HL-60 (cell line): Measurements from ENCODE around the gene TMED10.

ENCODE experiments used
- DNase-seq, 2 experiments: peaks; one replicate each; pipeline ENCODE4 v3.0.0-alpha.2; 2010 to 2020; ENCODE audit warnings: low read depth in 1 of 2, low spot score in 1 of 2
- H3K27ac ChIP-seq: fragments of 250-450 bp; sonication (Bioruptor Pico); replicated peaks from 2 replicates; pipeline ENCODE4 v1.5.1; 2020; ENCODE audit warnings: mild to moderate bottlenecking, moderate library complexity
- H3K27me3 ChIP-seq: fragments of 250-450 bp; sonication (Bioruptor Pico); 2 replicates; pipeline ENCODE4 v1.5.1; 2021; ENCODE audit warnings: mild to moderate bottlenecking, moderate library complexity; ENCODE audit not compliant: insufficient read depth, poor library complexity, severe bottlenecking
- H3K4me3 ChIP-seq: replicated peaks from 2 replicates; pipeline ENCODE4 v1.5.1; 2011; ENCODE audit warnings: mild to moderate bottlenecking, control low read depth, low read length; ENCODE audit not compliant: insufficient read depth
- GABPA ChIP-seq: IDR thresholded peaks from 2 replicates; pipeline ENCODE4 v1.6.1; 2012; ENCODE audit warnings: low read depth
- POLR2AphosphoS5 ChIP-seq: IDR thresholded peaks from 2 replicates; pipeline ENCODE4 v1.6.1; 2012; ENCODE audit warnings: low read depth
- SPI1 ChIP-seq: IDR thresholded peaks from 2 replicates; pipeline ENCODE4 v1.6.1; 2012; ENCODE audit warnings: low read depth, mild to moderate bottlenecking, borderline replicate concordance
- TF ChIP-seq, protein P1 (sequence below): IDR thresholded peaks from one replicate; pipeline ENCODE4 v1.5.1; 2011; ENCODE audit warnings: low read length, control low read depth, inconsistent platforms; ENCODE audit not compliant: insufficient read depth
- TF ChIP-seq, protein P2 (sequence below): IDR thresholded peaks from 2 replicates; pipeline ENCODE4 v1.6.1; 2012; ENCODE audit warnings: low read depth; ENCODE audit not compliant: insufficient replicate concordance

The TMED10 gene

DNA sequence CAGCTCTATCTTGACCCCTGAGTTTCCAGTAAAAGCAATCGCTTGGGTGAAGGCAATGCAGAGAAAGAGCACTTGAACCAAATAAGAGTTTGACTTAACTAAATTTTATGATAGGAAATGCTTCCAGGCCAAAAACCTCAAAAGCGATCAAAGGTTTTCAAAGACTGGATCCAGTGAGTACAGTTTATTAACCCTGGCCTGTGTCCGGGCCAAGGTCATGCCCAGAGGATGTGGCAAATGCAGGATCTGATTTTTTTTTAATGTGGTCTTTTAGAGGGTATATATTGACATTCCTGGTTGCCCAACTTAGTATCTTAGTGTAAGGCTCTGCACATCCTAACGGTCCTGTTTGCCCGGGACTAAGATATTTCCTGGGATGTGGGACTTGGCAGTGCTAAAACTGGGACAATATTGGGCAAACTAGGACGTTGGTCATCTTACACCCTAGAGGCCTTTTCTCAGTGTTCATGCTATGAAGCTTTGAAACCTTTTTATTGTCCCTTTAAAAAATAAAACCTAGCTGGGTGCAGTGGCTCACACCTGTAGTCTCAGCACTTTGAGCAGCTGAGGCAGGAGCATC, 40.1 kb upstream of the TMED10 start:
- H3K27me3 ChIP-seq = no peaks in the 10 kb centered on the region
- DNase-seq = no peak
- TF ChIP-seq POLR2AphosphoS5 (no peak), SPI1 (no peak), GABPA (no peak)
- TF ChIP-seq, protein P1, sequence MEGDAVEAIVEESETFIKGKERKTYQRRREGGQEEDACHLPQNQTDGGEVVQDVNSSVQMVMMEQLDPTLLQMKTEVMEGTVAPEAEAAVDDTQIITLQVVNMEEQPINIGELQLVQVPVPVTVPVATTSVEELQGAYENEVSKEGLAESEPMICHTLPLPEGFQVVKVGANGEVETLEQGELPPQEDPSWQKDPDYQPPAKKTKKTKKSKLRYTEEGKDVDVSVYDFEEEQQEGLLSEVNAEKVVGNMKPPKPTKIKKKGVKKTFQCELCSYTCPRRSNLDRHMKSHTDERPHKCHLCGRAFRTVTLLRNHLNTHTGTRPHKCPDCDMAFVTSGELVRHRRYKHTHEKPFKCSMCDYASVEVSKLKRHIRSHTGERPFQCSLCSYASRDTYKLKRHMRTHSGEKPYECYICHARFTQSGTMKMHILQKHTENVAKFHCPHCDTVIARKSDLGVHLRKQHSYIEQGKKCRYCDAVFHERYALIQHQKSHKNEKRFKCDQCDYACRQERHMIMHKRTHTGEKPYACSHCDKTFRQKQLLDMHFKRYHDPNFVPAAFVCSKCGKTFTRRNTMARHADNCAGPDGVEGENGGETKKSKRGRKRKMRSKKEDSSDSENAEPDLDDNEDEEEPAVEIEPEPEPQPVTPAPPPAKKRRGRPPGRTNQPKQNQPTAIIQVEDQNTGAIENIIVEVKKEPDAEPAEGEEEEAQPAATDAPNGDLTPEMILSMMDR = no peak
- TF ChIP-seq, protein P2, sequence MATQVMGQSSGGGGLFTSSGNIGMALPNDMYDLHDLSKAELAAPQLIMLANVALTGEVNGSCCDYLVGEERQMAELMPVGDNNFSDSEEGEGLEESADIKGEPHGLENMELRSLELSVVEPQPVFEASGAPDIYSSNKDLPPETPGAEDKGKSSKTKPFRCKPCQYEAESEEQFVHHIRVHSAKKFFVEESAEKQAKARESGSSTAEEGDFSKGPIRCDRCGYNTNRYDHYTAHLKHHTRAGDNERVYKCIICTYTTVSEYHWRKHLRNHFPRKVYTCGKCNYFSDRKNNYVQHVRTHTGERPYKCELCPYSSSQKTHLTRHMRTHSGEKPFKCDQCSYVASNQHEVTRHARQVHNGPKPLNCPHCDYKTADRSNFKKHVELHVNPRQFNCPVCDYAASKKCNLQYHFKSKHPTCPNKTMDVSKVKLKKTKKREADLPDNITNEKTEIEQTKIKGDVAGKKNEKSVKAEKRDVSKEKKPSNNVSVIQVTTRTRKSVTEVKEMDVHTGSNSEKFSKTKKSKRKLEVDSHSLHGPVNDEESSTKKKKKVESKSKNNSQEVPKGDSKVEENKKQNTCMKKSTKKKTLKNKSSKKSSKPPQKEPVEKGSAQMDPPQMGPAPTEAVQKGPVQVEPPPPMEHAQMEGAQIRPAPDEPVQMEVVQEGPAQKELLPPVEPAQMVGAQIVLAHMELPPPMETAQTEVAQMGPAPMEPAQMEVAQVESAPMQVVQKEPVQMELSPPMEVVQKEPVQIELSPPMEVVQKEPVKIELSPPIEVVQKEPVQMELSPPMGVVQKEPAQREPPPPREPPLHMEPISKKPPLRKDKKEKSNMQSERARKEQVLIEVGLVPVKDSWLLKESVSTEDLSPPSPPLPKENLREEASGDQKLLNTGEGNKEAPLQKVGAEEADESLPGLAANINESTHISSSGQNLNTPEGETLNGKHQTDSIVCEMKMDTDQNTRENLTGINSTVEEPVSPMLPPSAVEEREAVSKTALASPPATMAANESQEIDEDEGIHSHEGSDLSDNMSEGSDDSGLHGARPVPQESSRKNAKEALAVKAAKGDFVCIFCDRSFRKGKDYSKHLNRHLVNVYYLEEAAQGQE = no peak
- no peak overlapping the region for H3K4me3 ChIP-seq
- no peak overlapping the region for H3K27ac ChIP-seq

DNA sequence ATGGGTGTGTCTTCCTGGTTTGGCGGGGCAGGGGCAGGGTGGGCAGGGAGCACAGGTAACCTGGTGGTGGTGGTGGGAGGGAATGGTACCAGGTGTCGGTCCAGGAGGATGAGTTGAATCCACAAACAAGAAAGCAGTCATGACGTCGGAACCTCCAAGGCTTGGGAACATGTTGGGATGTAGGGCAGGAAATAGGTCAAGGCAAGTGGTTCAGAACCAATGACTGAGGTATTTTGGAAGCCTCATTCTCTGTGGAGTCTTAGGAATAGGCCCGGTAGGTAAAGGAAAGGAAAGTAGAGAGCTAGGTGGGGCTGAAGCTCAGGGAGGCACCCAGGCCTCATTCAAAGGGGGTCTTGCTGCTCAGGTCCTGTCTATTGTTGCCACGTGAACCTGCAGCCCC, 39.1 kb upstream of the TMED10 start:
- Histone ChIP-seq H3K4me3 (no peak overlapping the region), H3K27ac (no peak overlapping the region), H3K27me3 (no peaks in the 10 kb centered on the region)
- no peak for DNase-seq
- TF ChIP-seq POLR2AphosphoS5 (no peak), SPI1 (no peak), GABPA (no peak)
- TF ChIP-seq, protein P1 = no peak
- TF ChIP-seq, protein P2 = no peak

DNA sequence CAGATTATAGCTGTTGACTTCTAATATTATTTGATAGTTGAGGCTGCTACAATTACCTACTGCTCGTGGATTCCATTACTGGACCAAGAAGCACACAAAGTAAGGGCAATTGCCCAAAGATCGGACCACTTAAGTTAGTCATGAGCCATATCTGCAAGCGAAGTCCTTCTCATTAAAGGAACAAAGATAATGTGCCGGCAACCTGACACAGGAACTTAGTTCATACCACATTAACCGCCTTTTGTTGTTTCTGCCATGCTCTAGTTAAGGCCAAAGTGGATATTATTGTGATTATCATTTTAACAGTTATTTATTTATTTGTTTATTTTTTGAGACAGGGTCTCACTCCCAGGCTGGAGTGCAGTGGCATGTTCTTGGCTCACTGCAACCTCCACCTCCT, 38.1 kb upstream of the TMED10 start:
- no peaks in the 10 kb centered on the region for H3K27me3 ChIP-seq

More for the DNA sequence above, 38.1 kb upstream of the TMED10 start:
- TF ChIP-seq, protein P1 = no peak
- TF ChIP-seq GABPA (no peak), SPI1 (no peak), POLR2AphosphoS5 (no peak)
- TF ChIP-seq, protein P2 = no peak
- DNase-seq = no peak
- no peak overlapping the region for H3K4me3 ChIP-seq
- no peak overlapping the region for H3K27ac ChIP-seq
